Stimulated activated CD8-positive, alpha-beta memory T cell treated with anti-CD3 and anti-CD28 coated beads, Interleukin-15, amount 100 ng/mL, for 1 hour (primary cell): ENCODE results near the gene LMTK2.
"Not testable (repeated sequence)": the region's sequence is repeated elsewhere in the genome, so short reads cannot be mapped to it uniquely, and the experiment has no call there.

Source experiments
- DNase-seq: peaks from one replicate; pipeline ENCODE4 v3.0.0-alpha.2; 2020; ENCODE audit warnings: low read depth

LMTK2 gene

DNA sequence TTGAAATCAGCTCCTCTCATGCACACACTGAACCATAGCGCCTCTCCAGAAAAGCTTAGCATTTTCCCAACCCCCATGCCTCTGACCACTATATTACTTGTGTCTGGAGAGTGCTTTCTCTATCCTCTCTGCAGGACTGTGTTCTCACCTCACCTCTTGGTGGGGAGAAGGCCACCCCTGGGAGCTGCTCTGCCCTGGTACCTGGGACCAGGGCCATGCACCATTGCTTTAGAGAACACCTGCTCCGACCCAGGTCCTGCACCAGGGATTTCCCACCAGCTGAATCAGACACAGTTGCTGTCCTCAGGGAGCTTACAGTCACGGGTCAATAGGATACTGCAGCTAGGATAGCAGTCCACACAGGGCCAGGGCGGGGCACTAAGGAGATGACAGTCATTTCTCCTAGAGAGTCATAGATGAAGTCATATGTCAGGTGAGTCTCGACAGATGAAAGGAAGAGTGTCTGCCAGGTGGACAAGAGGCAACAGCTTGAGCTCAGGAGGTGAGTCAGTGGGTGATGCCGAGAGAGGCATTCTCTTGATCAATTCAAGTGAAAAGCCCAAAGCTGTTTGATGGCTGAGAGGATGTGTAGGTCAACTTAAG is 619 bp upstream of the LMTK2 start:
- DNase-seq = no peak

DNA sequence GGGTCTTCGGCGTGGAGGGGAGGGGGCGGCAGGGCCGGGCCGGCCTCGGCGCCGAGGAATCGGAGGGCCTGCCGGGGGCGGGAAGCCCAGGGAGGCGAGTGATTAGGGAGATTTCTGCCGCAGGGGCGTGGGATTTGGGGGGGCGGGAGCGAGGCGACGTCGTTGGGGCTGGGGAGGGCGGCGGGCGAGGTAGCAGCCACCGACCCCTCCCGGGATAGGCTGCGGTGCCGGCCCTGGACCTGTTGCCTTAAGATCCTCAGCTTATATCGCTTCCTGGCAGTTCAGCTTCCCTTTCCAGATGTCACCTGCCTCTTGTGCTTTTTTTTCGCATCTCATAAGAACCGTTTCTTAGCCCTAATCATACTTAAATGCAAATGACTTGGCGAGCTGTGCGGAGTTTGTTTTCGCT is 655 bp downstream of the LMTK2 start:
- DNase-seq = no peak

GRCh38 chr7:98110249-98111022 is 3.8 kb downstream of the LMTK2 start:
- DNase-seq = no peak

DNA sequence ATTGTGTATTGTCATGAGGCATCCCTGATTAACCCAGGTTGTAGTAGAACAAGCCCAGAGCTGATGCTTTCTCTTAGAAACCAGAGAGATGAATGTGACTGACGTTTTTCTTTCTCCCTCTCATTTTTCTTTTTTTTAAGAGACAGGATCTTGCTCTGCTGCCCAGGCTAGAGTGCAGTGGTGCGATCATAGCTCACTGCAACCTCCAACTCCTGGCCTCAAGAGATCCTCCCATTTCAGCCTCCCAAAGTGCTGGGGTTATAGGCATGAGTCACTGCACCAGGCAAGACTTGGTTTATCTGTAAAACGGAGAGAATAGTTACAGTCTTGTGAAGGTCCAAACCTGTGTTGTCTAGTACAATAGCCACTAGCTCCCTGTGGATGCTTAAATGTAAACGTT is 5.4 kb downstream of the LMTK2 start:
- no peak for DNase-seq

GRCh38 chr7:98115746-98116525 is 9.3 kb downstream of the LMTK2 start:
- no peak for DNase-seq

GRCh38 chr7:98116656-98117461 is 10.2 kb downstream of the LMTK2 start:
- no peak for DNase-seq

DNA sequence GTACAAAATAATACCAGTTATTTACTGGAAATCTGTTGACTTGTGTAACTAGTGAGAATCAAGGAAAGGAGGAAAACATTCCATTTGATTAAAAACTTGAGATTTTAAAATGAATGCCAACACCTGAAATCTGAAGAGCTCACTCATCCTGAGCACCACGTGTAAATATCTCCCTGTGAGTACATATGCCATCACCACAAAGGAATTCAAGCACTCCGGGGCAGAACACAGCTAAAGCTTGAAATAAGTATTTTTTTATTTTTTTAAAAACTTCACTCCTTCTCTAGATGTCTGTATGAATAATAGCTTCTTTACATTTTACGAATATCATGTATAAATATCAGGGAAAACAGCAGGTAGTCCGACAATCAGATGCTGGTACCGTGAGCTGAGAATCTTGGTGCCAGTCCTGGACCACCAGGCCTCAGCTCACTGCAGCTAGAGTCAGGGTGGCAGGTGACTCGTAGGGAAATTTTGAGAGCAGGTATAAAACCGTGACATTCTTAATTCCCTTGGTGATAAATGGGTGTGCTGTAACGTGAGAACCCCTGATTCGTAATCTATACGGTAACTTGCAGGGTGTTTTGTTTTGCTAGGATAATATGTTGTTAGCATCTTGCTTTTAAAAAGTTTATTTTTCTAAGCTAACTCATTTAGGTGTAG is 12.7 kb downstream of the LMTK2 start:
- no peak for DNase-seq

- no peak for DNase-seq
Measured at GRCh38 chr7:98120559-98120958, 13.9 kb downstream of the LMTK2 start.

GRCh38 chr7:98121388-98121787 is 14.7 kb downstream of the LMTK2 start:
- DNase-seq = not testable (repeated sequence)

DNA sequence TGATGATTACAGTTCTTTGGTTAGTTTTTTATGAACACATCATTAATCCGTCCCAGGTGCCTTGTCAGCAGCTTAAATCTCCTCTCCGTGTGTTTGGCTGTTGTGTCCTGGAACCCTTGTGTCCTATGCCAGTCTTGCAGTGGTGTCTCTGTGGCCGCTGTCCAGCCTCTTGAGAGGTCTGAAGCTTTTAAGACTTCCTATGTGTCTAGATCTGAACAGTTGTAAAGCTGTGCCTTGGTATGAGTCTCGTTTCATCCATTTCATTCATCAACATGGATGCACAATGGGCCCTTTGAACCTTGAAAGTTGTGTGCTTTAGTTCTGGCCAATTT is 16.7 kb downstream of the LMTK2 start:
- no peak for DNase-seq

GRCh38 chr7:98125759-98126158 is 19.1 kb downstream of the LMTK2 start:
- no peak for DNase-seq

GRCh38 chr7:98126311-98127142 is 19.9 kb downstream of the LMTK2 start:
- DNase-seq = no peak

GRCh38 chr7:98128346-98128745 is 21.7 kb downstream of the LMTK2 start:
- DNase-seq = no peak

DNA sequence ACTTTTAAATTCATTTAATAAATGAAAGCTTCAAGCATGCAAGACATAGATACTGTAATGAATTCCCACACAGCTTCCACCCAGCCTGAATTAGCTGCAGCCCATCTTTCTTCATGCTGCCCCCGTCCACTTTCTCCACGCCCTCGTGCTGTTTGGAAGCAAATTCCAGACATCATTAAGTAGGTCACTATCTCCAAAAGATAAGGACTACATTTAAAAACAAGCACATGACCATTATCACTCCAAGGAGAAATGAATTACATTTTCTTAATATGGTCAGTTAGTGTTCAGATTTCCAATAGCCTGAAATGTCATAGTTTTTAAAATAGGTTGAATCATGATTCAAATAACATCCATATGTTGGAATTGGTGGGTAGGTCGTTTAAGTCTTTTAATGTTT is 24.3 kb downstream of the LMTK2 start:
- DNase-seq = no peak

DNA sequence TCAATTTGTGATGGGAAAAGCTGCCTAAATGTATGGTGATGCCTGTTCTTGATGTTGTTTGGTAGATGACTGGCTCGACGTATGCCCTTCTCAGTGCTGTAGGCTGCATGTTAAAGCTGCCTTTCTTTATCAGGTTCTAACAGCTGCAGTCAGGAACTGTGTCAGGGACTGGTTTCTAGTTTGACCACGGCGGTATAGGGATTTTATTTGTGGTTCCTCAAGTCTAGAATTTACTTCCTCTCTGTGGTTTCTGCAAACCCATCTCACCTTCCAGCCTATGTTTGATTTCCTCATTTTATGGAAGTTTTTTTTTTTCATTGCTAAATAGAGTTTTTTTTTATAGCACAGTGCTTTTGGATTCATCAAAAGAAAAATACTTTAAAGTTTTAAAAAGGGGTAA is 26.5 kb downstream of the LMTK2 start:
- DNase-seq = no peak

- DNase-seq = no peak
Measured at GRCh38 chr7:98133621-98134303, 27.1 kb downstream of the LMTK2 start.

GRCh38 chr7:98134420-98135228 is 28.0 kb downstream of the LMTK2 start:
- DNase-seq = no peak

DNA sequence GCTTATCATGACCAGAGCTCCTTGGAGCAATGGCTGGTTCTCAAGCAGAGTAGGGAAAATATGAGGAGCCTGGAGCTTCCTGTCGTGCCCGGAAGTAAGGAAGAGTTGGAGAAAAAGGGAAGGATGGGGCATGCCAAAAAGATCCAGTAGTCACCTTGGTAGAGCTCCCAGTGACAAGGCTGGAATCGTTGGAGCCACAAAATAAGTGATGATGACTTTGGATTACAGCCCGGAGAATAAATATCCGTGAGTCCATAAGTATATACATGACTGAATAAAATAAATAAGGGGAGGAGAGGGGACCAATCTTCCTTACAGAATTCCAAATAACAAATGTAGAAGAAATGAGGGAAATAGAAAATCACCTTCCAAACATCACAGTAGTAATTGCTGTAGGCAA is 29.3 kb downstream of the LMTK2 start:
- DNase-seq = no peak

GRCh38 chr7:98136423-98136822 is 29.8 kb downstream of the LMTK2 start:
- DNase-seq = no peak
